Suprapubic skin (tissue), 4 donors: ENCODE measurements around the gene ITPK1.
A peak's percentile ranks its signal among the peaks of the same experiment; 100 is the strongest.

Source experiments
- EP300 ChIP-seq: sonication (generic); formaldehyde crosslinking; IDR thresholded peaks from one replicate; pipeline ENCODE4 v1.6.1; 2017; ENCODE audit warnings: antibody characterized with exemption
- POLR2A ChIP-seq, 2 donors: fragments of 450-650 bp; IDR thresholded peaks; one replicate each; pipeline ENCODE4 v1.6.1; 2017; ENCODE audit warnings: antibody characterized with exemption in 2 of 2, mild to moderate bottlenecking in 2 of 2, moderate library complexity in 2 of 2
- POLR2AphosphoS5 ChIP-seq, 3 donors: sonication (generic); formaldehyde crosslinking; IDR thresholded peaks; one replicate each; pipeline ENCODE4 v1.6.1; 2017; ENCODE audit warnings: antibody characterized with exemption in 3 of 3
- TF ChIP-seq, protein P1 (sequence below), 2 donors: fragments of 200-600 bp in 1 of 2; fragments of 450-650 bp in 1 of 2; sonication (generic) in 1 of 2; IDR thresholded peaks; one replicate each; pipeline ENCODE4 v1.5.1; 2016 to 2019; ENCODE audit warnings: antibody characterized with exemption in 2 of 2, mild to moderate bottlenecking in 1 of 2, moderate library complexity in 1 of 2

DNA sequence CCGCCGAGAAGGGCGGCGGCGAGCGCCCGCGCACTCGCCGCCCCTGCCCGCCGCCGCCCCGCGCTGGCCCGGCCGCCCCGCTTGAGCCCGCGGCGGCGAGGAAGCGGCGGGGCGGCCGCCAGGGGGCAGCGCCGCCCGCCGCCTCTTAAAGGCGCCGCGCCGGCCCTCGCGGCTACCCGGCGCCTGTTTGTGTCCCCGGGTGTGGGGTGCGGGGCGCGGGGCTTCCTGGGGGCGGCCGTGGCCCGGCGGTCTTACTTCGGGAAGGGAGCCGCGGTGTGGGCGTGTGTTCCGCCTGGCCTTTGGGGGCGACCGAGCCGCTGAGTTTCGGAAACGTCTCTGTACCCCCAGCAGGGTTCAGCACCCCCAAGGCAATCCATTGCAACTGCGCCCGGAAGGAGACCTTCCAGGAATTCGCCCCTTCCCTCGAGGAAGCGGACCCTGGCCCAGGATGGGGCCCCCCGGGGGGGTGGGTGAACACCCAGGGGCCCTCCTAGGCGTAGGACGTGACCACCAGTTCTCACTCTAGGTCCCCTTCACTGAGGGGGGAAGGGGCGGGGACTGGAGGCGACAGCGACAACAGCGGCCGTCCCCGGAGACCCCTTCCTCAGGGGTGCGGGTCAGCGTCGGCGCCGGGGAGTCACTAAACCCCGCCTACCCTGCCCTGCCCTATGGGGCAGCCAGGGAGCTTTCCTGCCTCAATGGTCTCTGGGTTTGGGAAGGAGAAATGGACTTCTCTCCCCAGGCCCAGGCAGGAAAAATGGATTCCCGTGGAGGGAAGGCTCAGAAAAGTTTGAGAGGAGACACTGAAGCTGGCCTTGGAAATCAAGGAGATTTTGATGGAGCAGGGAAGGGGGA lies at the start of gene ITPK1:
- no peak for TF ChIP-seq POLR2A (IDR thresholded peaks at IDR 0.05)
- TF ChIP-seq, protein P1, sequence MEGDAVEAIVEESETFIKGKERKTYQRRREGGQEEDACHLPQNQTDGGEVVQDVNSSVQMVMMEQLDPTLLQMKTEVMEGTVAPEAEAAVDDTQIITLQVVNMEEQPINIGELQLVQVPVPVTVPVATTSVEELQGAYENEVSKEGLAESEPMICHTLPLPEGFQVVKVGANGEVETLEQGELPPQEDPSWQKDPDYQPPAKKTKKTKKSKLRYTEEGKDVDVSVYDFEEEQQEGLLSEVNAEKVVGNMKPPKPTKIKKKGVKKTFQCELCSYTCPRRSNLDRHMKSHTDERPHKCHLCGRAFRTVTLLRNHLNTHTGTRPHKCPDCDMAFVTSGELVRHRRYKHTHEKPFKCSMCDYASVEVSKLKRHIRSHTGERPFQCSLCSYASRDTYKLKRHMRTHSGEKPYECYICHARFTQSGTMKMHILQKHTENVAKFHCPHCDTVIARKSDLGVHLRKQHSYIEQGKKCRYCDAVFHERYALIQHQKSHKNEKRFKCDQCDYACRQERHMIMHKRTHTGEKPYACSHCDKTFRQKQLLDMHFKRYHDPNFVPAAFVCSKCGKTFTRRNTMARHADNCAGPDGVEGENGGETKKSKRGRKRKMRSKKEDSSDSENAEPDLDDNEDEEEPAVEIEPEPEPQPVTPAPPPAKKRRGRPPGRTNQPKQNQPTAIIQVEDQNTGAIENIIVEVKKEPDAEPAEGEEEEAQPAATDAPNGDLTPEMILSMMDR (IDR thresholded peaks at IDR 0.05): peak; percentile 4 to 37
- TF ChIP-seq POLR2AphosphoS5 (IDR thresholded peaks at IDR 0.05): no peak
- TF ChIP-seq EP300: no peak
